ENCODE results near the gene SPG21.

- TF ChIP-seq, protein P1, sequence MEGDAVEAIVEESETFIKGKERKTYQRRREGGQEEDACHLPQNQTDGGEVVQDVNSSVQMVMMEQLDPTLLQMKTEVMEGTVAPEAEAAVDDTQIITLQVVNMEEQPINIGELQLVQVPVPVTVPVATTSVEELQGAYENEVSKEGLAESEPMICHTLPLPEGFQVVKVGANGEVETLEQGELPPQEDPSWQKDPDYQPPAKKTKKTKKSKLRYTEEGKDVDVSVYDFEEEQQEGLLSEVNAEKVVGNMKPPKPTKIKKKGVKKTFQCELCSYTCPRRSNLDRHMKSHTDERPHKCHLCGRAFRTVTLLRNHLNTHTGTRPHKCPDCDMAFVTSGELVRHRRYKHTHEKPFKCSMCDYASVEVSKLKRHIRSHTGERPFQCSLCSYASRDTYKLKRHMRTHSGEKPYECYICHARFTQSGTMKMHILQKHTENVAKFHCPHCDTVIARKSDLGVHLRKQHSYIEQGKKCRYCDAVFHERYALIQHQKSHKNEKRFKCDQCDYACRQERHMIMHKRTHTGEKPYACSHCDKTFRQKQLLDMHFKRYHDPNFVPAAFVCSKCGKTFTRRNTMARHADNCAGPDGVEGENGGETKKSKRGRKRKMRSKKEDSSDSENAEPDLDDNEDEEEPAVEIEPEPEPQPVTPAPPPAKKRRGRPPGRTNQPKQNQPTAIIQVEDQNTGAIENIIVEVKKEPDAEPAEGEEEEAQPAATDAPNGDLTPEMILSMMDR (optimal IDR thresholded peaks at IDR 0.05 in 1 of 3, IDR thresholded peaks at IDR 0.05 in 1 of 3, conservative IDR thresholded peaks at IDR 0.05 in 1 of 3; ENCODE audit: extremely low read depth in 1 of 3, insufficient read depth in 2 of 3, low read length in 3 of 3): no peak
- TF ChIP-seq EZH2 (IDR thresholded peaks at IDR 0.05; ENCODE audit: low read length): no peak
Observed at GRCh38 chr15:64991536-64992135, 1.9 kb upstream of the SPG21 start.
